ENCODE measurements around the gene PHACTR3. TPM values are rescaled to one million over a fixed set of nuclear protein-coding genes. Genes with fewer than 3 reads are reported as not detected.
"Not testable (repeated sequence)": the region's sequence is repeated elsewhere in the genome, so short reads cannot be mapped to it uniquely, and the experiment has no call there.

PHACTR3 gene
- total RNA-seq, 1 donor from 2014 or later, result 0.06 TPM

DNA sequence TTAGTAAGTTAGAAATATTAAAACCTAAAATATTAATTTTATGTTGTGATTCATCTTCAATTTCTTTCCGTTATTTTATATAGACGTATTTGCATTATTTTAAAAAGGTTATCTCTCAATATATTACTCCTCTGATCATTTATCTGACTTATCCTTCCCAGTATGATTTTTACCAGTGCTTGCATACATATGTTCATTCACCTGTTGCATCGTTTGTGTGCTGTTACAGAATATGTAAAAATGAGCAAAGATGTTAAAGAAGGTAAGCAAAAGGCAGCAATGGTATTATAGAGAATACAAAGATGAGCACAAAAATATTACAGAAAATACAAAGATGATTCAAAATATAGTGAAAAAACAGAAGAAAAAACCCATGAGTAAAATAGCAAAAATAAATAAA, 280.2 kb downstream of the PHACTR3 start:
- no peak for TF ChIP-seq CTCF (conservative IDR thresholded peaks at IDR 0.05; ENCODE audit: low read depth, low read length)
- DNase-seq (ENCODE audit: low read depth), result no peak

GRCh38 chr20:59888050-59888449, 283.7 kb downstream of the PHACTR3 start:
- no peak for TF ChIP-seq CTCF (conservative IDR thresholded peaks at IDR 0.05; ENCODE audit: low read depth, low read length)
- DNase-seq (ENCODE audit: low read depth), result no peak
- no peak overlapping the region for H3K4me3 ChIP-seq (ENCODE audit: low read depth, low read length)

More for the DNA sequence above, 280.2 kb downstream of the PHACTR3 start:
- H3K4me3 ChIP-seq (ENCODE audit: low read depth, low read length), result no peak overlapping the region

- DNase-seq (ENCODE audit: low read depth); H3K4me3 ChIP-seq (ENCODE audit: low read depth, low read length): not testable (repeated sequence)
These were observed 285.7 kb downstream of the PHACTR3 start for GRCh38 chr20:59890035-59890434.

GRCh38 chr20:59891581-59891980, 287.2 kb downstream of the PHACTR3 start:
- no peak overlapping the region for H3K4me3 ChIP-seq (ENCODE audit: low read depth, low read length)
- no peak for DNase-seq (ENCODE audit: low read depth)
- TF ChIP-seq CTCF (conservative IDR thresholded peaks at IDR 0.05; ENCODE audit: low read depth, low read length), result no peak

DNA sequence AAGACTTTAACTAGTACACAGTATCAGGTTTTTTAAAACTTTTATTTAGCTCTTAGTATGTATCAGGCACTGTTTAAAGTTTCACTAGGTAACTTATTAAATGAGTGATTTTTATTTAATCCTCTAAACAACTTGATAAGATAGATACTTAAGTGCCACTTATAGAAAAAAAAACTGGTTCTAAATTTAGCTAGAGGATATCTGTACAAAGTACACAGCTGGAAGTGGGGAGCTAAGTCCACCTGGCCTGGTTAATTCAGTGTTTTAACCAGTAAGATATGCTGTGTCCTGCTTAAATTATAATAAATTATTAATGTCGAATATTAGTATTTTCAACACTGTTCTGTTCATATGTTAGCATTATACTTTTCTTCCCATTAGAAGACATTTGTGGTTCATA, 291.6 kb downstream of the PHACTR3 start:
- DNase-seq (ENCODE audit: low read depth), result no peak
- TF ChIP-seq CTCF (conservative IDR thresholded peaks at IDR 0.05; ENCODE audit: low read depth, low read length), result no peak
- H3K4me3 ChIP-seq (ENCODE audit: low read depth, low read length), result no peak overlapping the region
